GM18502 (cell line): ENCODE results near the gene ALKBH4.
"Not testable (repeated sequence)": the region's sequence is repeated elsewhere in the genome, so short reads cannot be mapped to it uniquely, and the experiment has no call there.

Source experiments
- ATAC-seq: cut with Tn5 transposase; IDR thresholded peaks from one replicate; pipeline ENCODE4 v1.9.1; 2021; ENCODE audit warnings: mild to moderate bottlenecking; ENCODE audit not compliant: unreplicated experiment, poor library complexity

The ALKBH4 gene

GRCh38 chr7:102456327-102456726 lies 8.3 kb downstream of the ALKBH4 start:
- no peak for ATAC-seq

DNA sequence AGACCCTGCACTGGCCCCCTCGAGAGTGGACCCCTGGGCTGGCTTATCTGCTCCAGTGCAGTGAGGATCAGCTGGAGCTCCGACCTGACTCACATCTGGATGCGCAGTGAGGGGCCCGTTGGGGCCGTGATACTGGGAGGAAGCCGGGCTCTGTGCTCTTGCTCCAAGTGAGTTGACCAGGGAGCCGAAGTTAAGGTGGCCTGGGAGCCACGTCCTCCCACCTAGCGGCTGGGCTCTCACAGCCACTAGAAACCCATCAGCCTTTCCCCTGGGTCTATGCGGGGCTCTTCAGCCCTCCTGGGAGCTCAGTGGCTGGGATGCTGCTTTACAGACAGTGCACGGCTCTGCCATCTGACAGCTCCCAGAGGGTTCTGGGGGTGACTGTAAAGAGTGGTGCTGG lies 9.1 kb downstream of the ALKBH4 start:
- ATAC-seq: no peak

GRCh38 chr7:102454932-102455331 lies 9.7 kb downstream of the ALKBH4 start:
- not testable (repeated sequence) for ATAC-seq

DNA sequence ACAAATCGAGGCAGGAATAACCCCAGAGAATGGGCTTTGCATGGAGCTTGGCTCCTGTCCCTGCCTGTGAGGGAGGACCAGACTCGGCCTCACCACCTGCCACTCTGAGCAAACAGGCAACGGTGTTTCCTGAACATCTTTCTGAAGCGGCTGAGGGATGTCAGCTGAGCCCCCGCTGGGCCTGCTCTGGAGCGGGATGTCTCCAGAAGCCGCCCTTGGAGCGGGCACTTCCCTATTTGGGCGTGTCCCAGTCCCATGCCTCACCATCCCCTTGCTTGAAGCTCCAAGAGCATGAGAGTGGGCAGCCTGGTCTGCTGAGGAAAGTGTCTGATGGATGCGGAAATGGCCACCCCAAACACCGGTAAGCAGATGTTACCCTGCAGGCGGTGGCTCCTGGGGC lies 10.2 kb downstream of the ALKBH4 start:
- ATAC-seq: no peak

DNA sequence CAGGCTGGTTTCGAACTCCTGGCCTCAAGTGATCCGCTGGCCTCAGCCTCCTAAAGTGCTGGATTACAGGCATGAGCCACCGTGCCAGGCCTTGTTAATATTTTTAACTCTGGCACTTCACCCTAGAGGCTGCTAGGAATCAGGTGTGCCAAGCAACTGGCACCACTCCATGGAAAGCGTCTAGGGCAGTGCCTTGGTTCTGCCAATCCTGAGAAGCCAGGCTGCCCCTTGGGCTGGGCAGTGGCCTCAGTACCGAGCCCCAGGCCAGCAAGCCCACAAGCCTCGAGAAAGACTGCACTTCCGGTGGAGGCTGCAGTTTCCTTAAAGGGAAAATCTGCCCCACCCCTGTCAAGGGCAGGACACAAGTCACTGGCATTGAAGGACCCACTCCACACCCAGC lies 11.3 kb downstream of the ALKBH4 start:
- ATAC-seq: no peak

DNA sequence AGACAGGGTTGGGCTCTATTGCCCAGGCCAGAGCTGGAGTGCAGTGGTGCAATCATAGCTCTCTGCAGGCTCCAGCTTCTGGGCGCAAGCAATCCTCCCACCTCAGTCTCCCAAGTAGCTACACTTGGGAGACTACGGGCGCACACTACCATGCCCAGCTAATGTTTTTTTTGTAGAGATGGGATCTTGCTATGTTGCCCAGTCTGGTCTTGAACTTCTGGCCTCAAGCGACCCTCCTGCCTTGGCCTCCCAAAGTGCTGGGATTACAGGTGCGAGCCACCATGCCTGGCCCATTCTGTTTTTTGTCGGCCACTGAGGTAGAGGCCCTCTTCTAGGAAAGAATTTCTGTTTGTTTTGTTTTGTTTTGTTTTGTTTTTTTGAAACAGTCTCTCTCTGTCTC lies 12.2 kb downstream of the ALKBH4 start:
- no peak for ATAC-seq

GRCh38 chr7:102451371-102452054 lies 13.2 kb downstream of the ALKBH4 start:
- no peak for ATAC-seq

DNA sequence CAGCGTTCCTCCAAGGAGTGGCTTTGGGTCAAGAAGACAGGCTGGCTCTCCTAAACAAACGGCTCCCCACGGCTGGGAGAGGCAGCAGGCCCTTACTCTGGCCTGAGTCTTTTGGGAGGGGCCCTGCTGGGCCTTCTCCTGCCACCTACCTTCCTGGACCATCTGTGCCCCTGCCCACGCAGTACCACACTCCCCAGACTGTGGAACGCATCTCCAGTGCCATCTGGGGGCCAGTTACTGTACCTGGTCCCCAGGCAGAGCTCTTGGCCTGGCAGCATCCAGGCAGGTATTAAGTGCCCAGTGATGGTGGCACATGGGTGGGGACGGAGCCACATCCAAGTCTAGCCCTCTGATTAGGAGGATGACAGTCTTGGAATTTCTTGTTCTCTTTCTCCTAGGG lies 14.4 kb downstream of the ALKBH4 start:
- ATAC-seq: peak; percentile 49

GRCh38 chr7:102449136-102449535 lies 15.5 kb downstream of the ALKBH4 start:
- no peak for ATAC-seq

DNA sequence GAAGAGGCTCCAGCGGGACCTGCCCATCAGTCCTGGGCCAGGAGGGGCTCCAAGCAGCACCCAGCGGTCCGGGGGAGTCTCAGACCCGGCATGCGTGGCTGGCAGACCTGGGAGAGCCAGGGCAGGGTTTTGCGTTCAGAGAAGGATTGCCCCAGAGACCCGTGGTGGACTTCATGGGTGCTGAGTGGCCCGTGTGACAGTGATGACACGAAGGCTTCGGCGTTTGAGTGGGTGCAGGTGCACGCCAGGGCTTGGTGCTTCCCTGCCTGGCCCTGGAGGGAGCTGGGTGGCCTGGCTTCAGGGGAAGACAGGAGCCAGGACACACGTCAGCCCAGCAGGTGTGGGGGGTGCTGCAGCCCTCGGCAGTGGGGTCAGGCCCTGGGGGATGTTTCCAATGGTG lies 17.4 kb downstream of the ALKBH4 start:
- no peak for ATAC-seq

DNA sequence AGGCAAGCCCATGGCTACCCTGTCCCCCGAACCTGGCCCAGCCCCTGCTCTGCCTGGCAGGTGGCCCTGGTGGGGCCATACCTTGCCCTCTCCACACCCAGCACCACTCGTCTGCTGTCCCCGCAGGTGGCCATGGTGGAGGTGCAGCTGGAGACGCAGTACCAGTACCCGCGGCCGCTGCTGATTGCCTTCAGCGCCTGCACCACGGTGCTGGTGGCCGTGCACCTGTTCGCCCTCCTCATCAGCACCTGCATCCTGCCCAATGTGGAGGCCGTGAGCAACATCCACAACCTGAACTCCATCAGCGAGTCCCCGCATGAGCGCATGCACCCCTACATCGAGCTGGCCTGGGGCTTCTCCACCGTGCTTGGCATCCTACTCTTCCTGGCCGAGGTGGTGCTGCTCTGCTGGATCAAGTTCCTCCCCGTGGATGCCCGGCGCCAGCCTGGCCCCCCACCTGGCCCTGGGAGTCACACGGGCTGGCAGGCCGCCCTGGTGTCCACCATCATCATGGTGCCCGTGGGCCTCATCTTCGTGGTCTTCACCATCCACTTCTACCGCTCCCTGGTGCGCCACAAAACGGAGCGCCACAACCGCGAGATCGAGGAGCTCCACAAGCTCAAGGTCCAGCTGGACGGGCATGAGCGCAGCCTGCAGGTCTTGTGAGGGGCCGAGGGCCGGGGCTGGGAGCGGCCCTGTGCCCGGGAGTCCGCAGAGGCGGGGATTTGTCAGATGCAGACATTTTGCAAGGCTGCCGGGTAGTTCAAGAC lies 18.1 kb downstream of the ALKBH4 start:
- ATAC-seq: no peak

DNA sequence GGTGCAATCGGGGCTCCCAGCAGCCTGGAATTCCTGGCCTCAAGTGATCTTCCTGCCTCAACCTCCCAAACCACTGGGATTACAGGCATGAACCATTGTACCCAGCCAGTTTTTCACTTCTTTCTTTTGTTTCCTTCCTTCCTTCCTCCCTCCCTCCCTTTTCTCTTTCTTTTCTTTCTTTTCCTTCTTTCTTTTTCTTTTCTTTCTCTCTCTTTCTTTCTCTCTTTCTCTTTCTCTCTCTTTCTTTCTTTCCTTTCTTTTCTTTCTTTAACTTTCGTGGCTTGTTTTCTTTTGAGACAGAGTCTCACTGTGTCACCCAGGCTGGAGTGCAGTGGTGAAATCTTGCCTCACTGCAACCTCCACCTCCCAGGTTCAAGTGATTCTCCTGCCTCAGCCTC lies 19.0 kb downstream of the ALKBH4 start:
- ATAC-seq: no peak

- ATAC-seq: peak; percentile 51
Observed at GRCh38 chr7:102444961-102445673, 19.5 kb downstream of the ALKBH4 start.

DNA sequence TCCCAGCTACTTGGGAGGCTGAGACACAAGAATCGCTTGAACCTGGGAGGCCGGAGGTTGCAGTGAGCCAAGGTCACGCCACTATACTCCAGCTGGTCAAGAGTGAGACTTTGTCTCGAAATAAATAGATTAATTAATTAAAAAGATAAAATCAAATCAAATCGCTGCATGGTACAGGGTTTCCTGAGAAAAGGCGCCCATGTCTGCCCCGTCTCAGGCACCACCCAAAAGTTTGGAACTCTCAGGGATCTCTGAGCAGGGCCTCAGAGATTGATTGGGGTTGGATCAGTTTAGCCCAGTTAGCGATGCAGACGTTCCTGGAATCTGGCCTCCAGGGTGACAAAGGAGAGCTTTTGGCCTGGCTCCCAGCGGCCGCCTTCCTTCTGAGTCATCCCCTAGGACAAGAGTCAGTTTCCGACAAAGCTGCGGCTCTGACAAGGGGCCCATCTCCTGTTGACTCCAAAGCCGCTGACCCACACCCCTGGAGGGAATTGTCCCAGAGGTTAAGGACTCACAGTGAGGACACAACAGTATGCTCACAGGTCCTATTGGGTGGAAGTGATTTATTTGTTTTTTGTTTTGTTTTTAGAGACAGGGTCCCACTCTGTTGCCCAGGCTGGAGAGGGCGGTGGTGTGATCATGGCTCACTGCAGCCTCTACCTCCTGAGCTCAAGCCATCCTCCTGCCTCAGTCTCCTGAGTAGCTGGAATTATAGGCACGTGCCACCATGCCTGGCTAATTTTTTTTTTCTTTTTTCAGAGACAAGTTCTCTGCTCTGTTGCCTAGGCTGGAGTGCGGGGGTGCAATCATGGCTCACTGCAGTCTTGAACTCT lies 24.5 kb downstream of the ALKBH4 start:
- no peak for ATAC-seq

DNA sequence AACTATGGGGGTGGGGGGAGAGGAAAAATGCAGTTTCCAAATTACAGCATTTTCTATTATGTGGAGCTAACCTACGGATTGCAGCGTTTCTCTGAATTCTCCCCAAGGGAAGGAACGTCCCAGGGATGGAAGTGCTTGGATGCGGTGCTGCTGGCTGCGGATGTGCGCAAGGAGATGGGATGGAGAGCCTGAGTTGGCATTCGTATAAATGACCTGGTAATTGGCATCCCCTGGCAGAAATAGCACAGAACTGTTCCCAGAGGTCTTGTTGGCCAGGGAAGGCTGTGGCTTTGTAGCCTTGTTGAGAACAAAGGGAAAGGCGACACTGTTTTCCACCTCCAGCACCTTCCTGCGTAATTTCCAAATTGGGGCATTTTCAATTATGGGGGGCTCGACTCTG lies 28.5 kb downstream of the ALKBH4 start:
- no peak for ATAC-seq

DNA sequence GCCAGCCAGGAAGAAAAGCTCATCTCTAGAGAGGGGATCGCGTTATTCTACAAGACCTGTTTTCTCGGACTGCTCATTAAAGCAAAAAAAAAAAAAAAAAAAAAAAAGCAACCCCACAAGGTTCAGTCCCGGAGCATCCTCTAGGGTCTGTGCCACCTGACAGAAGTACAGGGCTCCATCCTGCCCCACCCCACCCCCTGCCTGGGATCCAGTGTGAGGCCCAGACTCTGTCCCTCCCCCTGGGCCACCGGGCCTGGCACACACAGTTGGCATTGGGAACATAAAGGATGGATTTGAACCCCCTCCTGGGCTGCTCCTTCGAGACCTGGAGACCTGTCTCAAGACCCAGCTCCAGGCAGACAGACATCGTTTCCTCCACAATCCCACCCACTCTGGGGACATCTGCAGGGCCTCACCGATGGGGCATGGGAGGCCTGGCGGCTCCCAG lies 30.6 kb downstream of the ALKBH4 start:
- no peak for ATAC-seq

DNA sequence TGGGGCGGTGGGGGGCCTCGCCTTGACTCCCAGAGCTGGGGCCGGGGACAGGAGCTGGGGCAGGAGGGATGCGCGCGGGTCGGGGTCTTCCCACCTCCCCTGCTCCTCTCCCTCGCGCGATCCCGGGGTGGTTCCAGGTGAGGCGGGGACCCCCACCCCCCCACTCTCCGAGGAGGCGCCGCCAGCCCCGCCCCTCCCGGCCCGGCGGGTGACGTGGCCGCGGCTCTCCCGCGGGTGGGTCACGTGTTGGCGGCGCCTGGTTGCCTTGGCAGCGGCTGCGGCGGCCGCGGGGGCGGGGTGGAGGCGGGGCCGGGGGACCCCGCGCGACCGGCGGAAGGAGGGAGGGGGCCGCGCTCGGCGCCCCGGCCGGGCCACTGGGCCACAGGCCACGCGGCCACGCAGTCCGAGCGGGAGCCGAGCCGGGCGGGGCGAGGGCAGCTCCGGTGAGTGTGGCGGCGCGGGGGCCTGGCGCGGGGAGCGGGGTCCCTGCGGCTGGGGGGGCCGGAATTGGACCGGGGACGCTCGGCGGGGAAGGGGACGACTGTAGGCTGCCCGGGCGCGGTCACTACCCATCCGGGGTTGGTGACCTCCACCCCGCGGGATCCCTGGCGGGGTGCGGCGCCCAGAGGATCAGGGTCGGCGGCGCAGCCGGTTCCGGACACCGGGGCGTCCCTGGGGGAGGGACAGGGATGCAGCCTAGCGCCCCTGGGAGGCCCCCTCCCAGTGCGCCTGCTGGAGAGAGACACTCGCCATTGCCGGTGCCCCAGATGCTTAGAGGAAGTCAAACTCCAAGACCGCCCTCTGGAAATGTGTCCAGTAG lies 31.2 kb downstream of the ALKBH4 start, which contains the start of gene ORAI2:
ORAI2 (plus strand) TSS at position 357 of the 820 bp plus-strand sequence. CDS start 5,382 bp downstream, outside the sequence.
- ATAC-seq: peak; percentile 63

DNA sequence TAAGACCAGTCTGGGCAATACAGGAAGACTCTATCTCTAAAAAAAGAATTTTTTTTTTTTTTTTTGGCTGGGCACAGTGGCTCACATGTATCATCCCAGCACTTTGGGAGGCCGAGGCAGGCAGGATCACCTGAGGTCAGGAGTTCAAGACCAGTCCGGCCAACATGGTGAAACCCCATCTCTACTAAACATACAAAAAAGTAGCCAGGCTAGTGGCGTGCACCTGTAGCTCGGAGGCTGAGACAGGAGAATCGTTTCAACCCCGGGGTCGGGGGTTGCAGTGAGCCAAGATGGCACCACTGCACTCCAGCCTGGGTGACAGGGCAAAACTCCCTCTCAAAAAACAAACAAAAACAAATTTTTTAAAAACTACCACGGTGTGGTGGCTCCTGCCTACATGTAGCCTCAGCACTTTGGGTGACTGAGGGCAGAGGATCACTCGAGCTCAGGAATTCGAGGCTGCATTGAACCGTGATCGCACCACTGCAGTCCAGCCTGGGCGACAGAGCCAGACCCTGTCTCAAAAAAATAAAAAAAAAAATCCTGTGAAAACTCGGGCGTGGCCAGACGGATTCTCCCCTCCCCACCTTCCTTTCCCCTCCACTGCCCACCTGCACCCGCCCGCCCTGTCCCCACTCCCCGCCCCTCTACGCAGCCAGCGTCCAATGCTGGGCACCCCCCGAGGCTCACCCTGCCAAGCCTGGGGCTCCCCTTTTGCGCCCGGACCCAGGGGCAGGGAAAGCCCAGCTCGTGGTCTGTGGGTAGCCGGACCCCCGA lies 32.0 kb downstream of the ALKBH4 start:
- peak; percentile 41 for ATAC-seq
